Kidney tubule cell (primary cell): ENCODE measurements around the gene PCNX3.

Source experiments
- DNase-seq: peaks from one replicate; pipeline ENCODE4 v3.0.0-alpha.2; 2018; ENCODE audit warnings: low spot score

PCNX3 gene

DNA sequence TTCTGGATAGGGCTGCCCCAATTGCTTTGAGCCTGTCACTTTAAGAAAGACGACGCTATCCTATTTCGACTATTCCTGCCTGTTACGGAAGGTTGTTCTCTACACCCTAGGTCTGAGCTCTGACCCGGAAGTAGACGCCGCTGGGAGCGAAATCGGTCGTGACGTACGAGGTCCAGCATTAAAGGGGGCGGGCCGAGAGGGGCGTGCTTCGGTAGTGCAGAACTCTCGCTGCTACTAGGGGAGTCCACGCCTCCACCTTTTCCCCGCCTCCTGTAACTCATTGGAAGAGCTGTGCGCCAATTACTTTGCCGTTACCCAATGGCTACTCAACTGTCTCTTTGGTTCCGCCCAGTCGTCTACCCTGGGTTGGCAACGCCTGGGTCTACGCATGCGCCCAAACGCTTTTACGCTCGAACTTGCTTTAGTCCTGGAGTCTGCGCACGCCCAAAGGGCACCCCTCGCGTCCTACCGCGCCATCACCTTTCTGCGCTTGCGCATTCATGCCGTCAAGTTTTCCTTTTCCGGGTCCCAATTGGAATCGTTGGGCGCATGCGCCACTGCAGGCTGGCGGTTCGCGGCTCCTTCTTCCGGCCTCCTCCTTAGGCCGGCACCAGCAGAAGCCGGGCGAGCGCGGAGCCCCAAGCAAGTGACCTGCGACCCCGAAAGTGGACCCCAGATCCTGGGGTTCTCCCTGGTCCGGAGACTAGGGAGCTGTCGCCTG is at the start of gene PCNX3:
Gene PCNX3 (plus strand): TSS at position 548 of the 721 bp plus-strand sequence. CDS start 536 bp downstream, outside the sequence.
- DNase-seq: peak; percentile 100

GRCh38 chr11:65569164-65569972 is 46.2 kb upstream of the PCNX3 start:
- DNase-seq: no peak

DNA sequence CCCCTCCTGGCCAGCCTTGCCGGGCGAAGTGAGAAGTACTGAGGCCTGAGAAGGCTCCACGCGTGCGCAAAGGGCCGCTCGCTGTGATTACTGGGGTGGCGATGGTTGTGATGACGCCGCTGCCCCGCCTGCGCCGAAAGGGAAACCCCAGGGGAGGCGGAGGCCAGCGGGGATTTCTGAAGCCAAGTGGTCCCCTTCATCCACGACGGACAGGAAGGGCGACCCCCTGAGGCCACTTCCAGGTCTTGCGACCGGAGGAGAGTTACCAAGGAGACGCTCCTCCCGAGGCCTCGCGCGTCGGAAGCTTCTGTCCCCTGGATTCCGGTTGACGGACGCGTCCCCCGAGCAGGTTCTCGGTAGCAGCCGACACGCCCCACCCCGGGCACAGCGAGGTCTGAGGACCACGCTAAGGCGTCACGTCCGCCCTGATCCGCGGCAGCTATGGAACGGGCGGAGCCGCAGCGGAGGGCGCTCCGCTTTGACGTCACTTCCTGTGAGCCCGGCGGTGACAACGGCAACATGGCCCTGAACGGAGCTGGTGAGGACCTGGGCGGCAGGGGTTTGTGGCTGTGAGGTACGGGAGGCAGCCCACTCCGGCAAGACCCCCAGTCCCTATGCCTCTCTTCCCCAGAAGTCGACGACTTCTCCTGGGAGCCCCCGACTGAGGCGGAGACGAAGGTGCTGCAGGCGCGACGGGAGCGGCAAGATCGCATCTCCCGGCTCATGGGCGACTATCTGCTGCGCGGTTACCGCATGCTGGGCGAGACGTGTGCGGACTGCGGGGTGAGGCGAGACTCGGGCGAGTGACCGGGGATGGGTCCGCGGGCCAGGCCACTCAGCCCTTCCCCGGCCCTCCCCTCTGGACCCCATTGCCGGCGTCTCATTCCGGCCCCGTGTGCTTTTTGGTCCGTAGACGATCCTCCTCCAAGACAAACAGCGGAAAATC is 45.3 kb upstream of the PCNX3 start, which contains the start of gene ZNRD2:
Gene ZNRD2 (plus strand): TSS at position 505 of the 946 bp plus-strand sequence. CDS start 15 bp downstream, at position 520.
- peak; percentile 99 for DNase-seq

- DNase-seq: no peak
Measured at GRCh38 chr11:65571420-65571819, 44.2 kb upstream of the PCNX3 start.

DNA sequence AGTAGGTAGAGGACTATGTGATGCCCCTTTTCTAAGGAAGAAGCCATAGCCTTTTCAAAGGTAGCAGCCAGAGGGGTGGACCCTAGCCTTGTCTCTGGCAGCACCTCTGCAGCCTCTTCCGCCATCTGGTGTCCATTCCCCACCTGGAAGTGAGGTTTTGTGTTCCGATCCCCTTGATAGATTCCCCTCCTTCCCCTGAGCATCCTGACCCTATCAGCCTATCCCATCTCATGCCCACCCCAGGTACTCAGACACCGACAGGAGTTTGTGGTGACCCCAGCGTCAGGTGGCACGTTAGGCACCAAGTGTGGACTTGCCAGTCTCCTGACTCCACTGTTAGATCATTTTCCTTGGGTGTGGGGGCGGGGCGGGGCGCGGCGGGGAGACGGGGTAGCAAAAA is 43.6 kb upstream of the PCNX3 start:
- DNase-seq: peak; percentile 58

- peak; percentile 84 for DNase-seq
Measured at GRCh38 chr11:65572356-65573051, 43.1 kb upstream of the PCNX3 start, which contains the start of gene FAM89B. Gene FAM89B (plus strand): TSS chr11:65572538. CDS start chr11:65572670, 132 bp downstream.

- no peak for DNase-seq
Measured at GRCh38 chr11:65573391-65574079, 42.0 kb upstream of the PCNX3 start.

- peak; percentile 98 for DNase-seq
Measured at GRCh38 chr11:65574109-65574810, 41.3 kb upstream of the PCNX3 start.

DNA sequence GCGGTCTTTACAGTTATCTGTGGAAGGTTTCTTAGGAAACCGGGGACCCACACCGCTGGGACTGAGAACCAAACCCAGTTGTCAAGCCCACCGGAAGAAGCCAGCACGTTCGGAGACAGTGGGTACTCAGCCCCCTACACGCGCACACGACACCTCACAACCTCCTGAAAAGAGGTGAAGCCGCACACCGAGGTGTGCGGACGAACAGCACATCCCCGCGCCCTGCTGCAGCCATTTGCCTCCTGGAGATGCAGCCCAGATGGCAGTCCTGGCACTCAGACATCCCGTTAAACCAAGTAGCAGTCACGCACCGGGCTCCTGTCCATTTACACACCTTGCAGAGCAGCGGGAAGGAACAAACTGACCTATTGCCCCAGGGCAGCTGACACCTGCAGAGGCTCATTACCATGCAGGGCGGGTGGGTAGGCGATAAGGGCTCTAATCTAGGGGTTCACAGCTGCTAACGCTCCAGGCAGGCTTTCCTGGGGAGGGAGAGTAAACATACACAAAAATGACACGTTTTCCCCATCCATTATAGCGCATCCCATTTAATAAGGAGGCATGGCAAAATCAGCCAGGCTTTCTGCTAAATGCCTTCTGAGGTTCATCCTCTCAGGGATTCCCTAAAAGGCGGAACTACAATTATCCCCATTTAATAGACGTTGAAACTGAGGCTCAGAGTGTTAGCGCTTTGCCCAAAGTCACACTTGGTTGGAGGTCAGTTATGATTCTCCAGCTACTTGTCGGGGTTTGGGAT is 40.6 kb upstream of the PCNX3 start:
- peak; percentile 38 for DNase-seq

- DNase-seq: peak; percentile 64
Measured at GRCh38 chr11:65575568-65576231, 39.9 kb upstream of the PCNX3 start, which contains the start of gene EHBP1L1. Gene EHBP1L1 (plus strand): TSS chr11:65576053. CDS start chr11:65576303, 250 bp downstream.

DNA sequence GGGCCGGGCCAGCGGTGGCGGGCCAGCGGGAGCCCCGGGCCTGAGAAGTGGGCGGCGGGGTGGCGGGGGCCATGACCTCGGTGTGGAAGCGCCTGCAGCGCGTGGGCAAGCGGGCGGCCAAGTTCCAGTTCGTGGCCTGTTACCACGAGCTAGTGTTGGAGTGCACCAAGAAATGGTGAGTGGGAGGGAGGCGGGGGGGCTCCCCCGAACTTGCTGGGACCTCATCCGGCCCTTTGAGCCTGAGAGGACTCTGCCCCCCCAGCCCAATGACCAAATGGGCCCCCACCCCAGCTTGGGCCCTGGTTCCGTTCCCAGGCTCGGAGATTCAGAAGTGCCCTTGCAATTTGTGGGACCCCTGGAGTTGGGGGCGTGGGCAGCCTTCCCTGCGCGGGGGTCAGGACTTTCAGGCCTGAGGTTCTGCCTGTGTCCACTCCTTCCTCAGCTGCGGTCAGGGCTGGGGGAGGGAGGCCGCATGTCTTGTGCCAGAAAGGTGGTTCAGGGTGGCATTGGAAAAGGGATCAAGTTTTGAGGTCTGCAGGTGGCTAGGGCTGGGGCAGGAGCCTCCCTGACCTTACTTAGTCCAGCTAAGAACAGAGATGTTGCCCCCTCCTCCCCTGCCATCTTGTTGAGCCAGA is 39.2 kb upstream of the PCNX3 start:
- no peak for DNase-seq

GRCh38 chr11:65576867-65577755 is 38.5 kb upstream of the PCNX3 start:
- peak; percentile 89 for DNase-seq

DNA sequence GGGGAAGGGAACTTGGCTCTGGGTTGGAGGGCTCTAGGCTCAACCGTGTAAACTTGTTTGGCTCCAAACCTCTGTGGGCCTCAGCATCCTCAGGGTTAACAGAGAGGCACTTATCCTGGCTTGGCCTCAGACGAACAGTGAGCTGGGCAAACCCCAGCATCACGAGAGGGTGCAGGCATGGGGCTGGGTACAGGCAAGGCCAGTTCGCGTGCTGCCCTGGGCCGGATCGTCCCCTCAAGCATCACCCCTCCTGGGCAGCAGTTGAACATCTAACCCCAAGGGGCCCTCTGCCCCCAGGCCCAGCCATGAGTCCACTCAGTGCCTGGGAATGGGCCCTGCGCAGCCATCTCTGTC is 37.8 kb upstream of the PCNX3 start:
- no peak for DNase-seq

DNA sequence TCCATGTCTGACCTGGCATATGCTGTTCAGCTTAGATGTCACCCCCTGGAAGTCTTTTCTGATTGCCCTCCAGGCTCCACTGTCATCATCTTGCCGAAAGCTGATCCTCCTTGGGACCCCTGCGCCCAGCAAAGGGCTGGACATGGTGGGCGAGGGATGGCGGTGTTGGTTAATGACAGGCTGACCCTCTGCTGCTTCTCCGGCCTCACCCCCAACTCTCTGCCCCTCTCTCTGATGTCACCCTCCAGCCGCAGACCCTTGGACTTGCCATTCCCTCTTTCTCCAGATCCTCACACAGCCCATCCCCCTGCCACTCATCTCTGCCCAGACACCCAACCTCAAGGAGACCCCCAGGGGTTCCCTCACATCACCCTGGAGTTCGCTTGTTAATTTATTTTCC is 37.4 kb upstream of the PCNX3 start:
- no peak for DNase-seq

DNA sequence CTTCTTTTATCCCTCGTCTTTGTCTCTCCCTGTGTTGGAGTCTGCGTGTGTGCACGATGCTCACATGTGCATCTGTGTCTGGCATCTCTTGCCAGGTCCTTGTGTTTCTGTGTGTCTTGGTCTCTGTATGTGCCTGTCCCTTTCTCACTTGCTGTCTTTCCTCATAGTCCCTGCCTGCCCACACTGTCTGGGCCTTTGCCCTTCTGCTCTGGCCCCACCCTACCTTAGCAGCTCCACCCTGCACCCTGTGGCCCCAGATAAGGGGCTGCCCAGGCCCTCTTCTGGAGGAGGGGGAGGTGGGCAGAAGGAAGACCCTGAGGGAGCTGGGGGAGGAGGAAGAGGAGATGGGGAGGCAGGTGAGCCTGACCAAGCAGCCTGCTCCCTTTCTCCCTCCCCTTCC is 36.9 kb upstream of the PCNX3 start:
- no peak for DNase-seq

DNA sequence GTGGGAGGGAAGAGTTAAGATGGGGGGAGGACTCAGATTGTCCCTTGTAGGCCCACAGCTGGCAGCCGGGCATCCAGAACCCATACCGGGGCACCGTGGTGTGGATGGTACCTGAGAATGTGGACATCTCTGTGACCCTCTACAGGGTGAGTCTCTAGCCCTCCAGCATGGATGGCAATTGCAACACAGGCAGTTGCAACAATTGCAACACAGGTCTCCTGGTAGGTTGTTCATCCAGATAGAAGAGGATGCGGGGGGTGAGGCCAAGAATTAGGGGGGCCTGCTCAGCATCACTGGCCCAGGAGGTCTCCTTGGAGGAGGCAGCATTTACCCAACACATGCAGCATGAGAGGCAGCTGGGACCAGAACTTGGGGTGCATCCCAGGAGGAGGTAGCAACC is 36.3 kb upstream of the PCNX3 start:
- DNase-seq: no peak

DNA sequence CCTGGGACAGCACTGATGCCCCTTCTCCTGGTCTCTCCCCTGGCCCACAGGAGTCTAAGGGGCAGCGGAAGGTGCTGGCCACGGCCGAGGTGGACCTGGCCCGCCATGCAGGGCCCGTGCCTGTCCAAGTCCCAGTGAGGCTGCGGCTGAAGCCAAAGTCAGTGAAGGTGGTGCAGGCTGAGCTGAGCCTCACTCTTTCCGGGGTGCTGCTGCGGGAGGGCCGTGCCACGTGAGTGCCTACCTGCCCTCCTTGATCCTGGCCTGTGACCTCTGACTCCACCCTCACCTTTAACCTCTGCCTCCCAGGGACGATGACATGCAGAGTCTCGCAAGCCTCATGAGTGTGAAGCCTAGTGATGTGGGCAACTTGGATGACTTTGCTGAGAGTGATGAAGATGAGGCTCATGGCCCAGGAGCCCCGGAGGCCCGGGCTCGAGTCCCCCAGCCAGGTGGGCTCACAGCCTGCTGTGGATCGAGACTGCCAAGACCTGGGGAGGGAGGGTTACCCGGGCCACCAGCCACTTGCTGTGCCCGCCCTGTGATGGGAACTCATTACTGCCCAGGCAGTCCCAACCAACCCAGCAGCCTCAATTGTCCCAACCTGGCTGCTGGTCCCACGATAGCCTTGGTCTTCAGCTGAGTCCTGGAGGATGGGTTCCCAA is 35.4 kb upstream of the PCNX3 start:
- DNase-seq: no peak
